Chondrocyte (in vitro differentiated cells): ENCODE measurements around the gene FAM234B. TPM values are rescaled to one million over a fixed set of nuclear protein-coding genes. Genes with fewer than 3 reads are reported as not detected.

Source experiments
- DNase-seq: peaks from one replicate; pipeline ENCODE4 v3.0.0; 2021; ENCODE audit warnings: mixed read lengths, low spot score
- H3K27ac Mint-ChIP-seq: one replicate; pipeline ENCODE4 v1.8.0; 2021; ENCODE audit warnings: mild to moderate bottlenecking, moderate library complexity, mixed read lengths; ENCODE audit not compliant: unreplicated experiment
- H3K27me3 Mint-ChIP-seq: 2 replicates; pipeline ENCODE4 v1.8.0; 2021; ENCODE audit warnings: low read depth, mixed read lengths
- H3K36me3 Mint-ChIP-seq: 2 replicates; pipeline ENCODE4 v1.8.0; 2021; ENCODE audit warnings: low read depth, mixed read lengths
- H3K4me1 Mint-ChIP-seq: 2 replicates; pipeline ENCODE4 v1.8.0; 2021; ENCODE audit warnings: low read depth, mild to moderate bottlenecking, mixed read lengths
- H3K4me3 Mint-ChIP-seq: one replicate; pipeline ENCODE4 v1.8.0; 2021; ENCODE audit warnings: mild to moderate bottlenecking, moderate library complexity, mixed read lengths; ENCODE audit not compliant: unreplicated experiment
- H3K9me3 Mint-ChIP-seq: 2 replicates; pipeline ENCODE4 v1.8.0; 2021; ENCODE audit warnings: low read depth, mixed read lengths
- total RNA-seq: library from RNA; stranded (reverse); gene quantifications from 3 replicates; pipeline ENCODE4 v1.2.1, GENCODE V29; 2021
- TF ChIP-seq, protein P1 (sequence below): fragments of 200-600 bp; sonication (generic); IDR thresholded peaks from 2 replicates; pipeline ENCODE4 v1.5.0; 2021; ENCODE audit warnings: antibody characterized with exemption, mild to moderate bottlenecking, moderate library complexity

FAM234B gene
- total RNA-seq, 1 donor from 2014 or later = 3.8 TPM

DNA sequence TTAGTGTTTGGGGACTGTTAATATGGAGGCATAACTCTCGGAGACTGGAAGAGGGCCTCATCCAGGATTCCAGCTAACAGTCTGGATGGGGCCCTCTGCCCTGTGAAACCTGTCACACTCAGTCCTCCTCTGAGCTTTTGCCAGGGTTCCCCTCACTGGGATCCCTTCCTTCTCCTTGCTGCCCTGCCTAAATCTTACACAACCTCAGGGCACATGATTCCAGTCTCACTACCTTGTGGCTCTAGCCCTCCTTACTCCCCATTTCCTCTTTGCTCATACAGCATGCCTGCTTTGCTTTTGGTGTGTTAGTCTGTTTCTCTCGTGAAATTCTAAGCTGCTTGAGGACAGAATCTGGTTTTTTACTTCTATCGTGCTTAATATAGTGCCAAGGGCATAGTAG, 60.2 kb downstream of the FAM234B start:
- no peaks in the 10 kb centered on the region for H3K27me3 Mint-ChIP-seq
- H3K9me3 Mint-ChIP-seq = peaks cover 13% of the 10 kb centered on the region
- H3K4me1 Mint-ChIP-seq = peaks cover 31% of the 10 kb centered on the region
- TF ChIP-seq, protein P1, sequence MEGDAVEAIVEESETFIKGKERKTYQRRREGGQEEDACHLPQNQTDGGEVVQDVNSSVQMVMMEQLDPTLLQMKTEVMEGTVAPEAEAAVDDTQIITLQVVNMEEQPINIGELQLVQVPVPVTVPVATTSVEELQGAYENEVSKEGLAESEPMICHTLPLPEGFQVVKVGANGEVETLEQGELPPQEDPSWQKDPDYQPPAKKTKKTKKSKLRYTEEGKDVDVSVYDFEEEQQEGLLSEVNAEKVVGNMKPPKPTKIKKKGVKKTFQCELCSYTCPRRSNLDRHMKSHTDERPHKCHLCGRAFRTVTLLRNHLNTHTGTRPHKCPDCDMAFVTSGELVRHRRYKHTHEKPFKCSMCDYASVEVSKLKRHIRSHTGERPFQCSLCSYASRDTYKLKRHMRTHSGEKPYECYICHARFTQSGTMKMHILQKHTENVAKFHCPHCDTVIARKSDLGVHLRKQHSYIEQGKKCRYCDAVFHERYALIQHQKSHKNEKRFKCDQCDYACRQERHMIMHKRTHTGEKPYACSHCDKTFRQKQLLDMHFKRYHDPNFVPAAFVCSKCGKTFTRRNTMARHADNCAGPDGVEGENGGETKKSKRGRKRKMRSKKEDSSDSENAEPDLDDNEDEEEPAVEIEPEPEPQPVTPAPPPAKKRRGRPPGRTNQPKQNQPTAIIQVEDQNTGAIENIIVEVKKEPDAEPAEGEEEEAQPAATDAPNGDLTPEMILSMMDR = no peak
- H3K4me3 Mint-ChIP-seq = no peak overlapping the region
- no peak overlapping the region for H3K27ac Mint-ChIP-seq
- no peak for DNase-seq
- H3K36me3 Mint-ChIP-seq = peaks cover 4% of the 10 kb centered on the region

- peaks cover 4% of the 10 kb centered on the region for H3K36me3 Mint-ChIP-seq
- peaks cover 17% of the 10 kb centered on the region for H3K4me1 Mint-ChIP-seq
- H3K27me3 Mint-ChIP-seq = no peaks in the 10 kb centered on the region
- no peak overlapping the region for H3K27ac Mint-ChIP-seq
- H3K9me3 Mint-ChIP-seq = peaks cover 16% of the 10 kb centered on the region
- TF ChIP-seq, protein P1 = no peak
- DNase-seq = no peak
- no peak overlapping the region for H3K4me3 Mint-ChIP-seq
These were observed 61.6 kb downstream of the FAM234B start for GRCh38 chr12:13105781-13106180.

DNA sequence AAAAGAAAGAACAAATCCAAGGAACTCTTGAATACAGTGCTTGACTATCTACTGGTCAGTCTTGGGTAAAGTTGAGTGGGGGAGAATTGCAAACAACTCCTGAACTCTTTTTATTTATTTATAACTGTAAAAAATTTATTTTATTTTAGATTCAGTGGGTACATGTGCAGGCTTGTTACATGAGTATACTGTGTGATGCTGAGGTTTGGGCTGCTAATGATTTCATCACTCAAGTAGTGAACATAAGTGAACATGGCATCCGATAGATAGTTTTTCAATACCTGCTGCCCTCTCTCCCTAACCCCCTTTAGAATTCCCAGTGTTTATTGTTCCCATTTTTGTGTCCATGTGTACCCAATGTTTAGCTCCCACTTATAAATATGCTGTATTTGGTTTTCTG, 62.5 kb downstream of the FAM234B start:
- no peaks in the 10 kb centered on the region for H3K27me3 Mint-ChIP-seq
- TF ChIP-seq, protein P1 = no peak
- no peak for DNase-seq
- H3K27ac Mint-ChIP-seq = no peak overlapping the region
- peaks cover 16% of the 10 kb centered on the region for H3K9me3 Mint-ChIP-seq
- peaks cover 4% of the 10 kb centered on the region for H3K36me3 Mint-ChIP-seq
- H3K4me3 Mint-ChIP-seq = no peak overlapping the region
- H3K4me1 Mint-ChIP-seq = peaks cover 14% of the 10 kb centered on the region

- DNase-seq = no peak
- Mint-ChIP-seq H3K27ac (no peak overlapping the region), H3K4me1 (peaks cover 27% of the 10 kb centered on the region), H3K36me3 (peaks cover 4% of the 10 kb centered on the region), H3K9me3 (peaks cover 19% of the 10 kb centered on the region), H3K27me3 (no peaks in the 10 kb centered on the region), H3K4me3 (no peak overlapping the region)
- TF ChIP-seq, protein P1 = no peak
These were observed 68.8 kb downstream of the FAM234B start for GRCh38 chr12:13112968-13113367.

GRCh38 chr12:13114251-13115052, 70.3 kb downstream of the FAM234B start:
- Mint-ChIP-seq H3K27me3 (no peaks in the 10 kb centered on the region), H3K4me1 (peaks cover 27% of the 10 kb centered on the region), H3K4me3 (peak overlapping the region; percentile 41), H3K9me3 (peaks cover 9% of the 10 kb centered on the region), H3K27ac (peak overlapping the region; percentile 55), H3K36me3 (peaks cover under 1% of the 10 kb centered on the region)
- TF ChIP-seq, protein P1 = no peak
- DNase-seq = no peak
